Activated naive CD4-positive, alpha-beta T cell treated with anti-CD3 and anti-CD28 coated beads, Interleukin-2, amount 50 U/mL, for 16 hours (primary cell): Measurements from ENCODE around the gene DCHS2.

ENCODE experiments used
- DNase-seq: peaks from one replicate; pipeline ENCODE4 v3.0.0-alpha.2; 2020

The DCHS2 gene

DNA sequence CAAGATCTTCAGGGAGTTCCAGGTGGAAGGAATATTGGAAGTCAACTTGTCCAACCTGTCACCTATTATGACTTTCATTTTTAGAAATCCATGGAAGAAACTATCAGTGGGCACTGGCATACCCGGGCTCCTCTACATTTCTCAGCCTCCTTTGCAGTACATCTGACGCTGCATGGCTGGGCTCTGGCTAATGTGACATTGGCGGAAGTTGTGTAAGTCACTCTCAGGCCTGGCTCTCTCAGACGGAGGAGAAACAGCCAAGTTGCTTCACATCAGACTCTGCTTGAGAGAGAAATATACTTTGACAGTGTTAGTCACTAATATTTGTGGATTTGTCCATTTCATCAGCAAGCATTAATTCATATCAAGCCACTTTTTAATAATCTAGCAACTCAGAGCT, 4.5 kb downstream of the DCHS2 start:
- DNase-seq: no peak

DNA sequence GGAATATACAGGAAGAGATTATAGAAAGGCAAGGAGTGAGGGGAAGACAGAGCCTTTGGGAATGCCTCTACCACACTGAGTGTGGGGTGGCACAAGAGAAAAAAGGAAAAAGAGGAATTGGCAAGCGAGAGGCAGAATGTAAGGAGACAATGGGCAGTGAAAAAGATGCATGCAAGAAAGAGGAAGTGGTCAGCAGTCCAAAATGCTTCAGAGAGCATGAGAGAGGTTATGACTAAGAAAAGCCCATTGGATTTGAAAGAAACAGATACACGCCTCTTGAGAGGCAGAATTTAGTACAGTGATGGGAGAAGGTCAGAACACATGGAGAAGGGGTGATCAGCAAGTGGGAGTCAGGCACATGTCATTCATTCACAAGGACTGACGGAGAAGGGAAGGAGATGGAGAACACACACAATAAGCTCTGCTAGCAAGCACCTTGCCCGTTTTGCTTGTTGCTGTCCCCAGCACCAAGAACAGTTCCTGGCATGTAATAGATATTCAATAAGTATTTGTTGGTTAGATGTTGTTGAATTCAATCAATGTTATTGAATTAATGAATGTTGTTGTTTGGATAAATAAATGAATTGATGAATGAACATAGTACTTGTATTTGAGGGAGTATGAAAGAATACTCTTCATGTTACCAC, 6.3 kb downstream of the DCHS2 start:
- no peak for DNase-seq

DNA sequence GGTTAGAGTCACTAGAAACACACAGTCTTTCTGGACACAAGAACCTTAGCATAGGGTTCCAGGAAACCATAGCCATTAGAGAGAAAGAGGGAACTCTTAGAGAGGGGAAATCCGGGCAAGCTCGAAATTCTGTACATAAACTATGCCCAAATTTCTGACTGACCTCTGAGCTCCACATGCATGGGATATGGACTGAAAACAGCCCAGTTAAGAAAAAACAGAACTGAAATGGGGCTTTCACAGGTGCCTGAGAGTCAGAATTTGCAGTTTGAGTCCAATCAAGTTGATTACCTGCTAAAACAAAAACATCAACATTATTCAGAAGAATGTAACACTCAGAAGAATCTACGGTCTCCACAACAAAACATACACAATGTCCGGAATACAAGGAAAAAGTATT, 13.1 kb downstream of the DCHS2 start:
- DNase-seq: no peak

DNA sequence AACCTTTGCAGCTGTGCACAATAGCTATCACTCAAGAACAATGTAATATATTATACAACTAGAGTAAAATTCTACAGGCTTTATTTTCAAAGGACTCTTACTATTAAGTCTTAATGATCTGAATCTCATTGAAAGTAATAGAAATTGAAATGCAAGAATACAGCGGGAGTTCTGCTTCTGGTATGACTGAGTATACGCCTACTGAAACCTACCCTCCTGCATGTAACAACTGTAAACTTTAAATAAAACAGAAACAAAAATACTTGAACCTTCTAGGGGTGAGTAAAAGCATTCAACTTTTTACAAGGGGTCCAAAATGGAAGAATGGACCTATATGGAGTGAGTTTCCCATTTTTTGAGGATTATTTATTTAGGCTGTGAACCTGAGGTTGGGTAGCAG, 13.5 kb downstream of the DCHS2 start:
- DNase-seq: no peak

DNA sequence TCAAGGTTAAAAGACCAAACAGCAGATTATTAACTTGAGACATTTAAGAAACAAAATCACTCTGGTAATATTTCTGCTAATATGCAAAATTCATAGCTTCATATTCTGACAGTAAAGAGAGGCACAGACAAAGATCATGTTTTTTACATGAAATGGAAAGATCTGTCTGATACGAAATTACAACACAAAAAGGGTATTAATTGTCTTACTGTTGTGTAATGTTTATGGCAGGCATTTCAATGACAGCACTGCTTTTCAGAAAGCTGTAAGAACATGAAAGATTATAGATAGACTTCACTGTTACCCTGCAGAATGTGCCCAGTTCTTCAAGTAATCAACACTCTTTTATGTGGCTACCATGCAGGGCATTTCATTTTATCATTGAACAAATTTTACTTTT, 15.4 kb downstream of the DCHS2 start:
- DNase-seq: no peak

DNA sequence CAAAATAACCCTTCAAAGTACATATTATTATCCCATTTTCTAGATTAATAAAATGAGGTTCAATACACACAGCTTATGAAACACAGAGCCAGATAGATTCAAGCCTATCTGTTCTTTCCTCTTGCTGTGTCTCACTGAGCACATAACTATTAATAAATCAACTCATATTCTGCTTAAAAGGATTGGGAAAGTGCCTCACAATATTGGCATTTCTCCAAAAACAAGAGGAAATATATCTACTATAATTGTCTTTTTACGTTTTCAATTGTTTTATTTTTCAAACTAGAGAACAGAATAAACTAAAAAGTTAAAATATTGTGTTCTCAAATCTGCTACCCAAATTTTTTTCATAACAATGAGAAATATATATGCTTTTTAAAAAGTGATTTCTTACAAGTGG, 15.8 kb downstream of the DCHS2 start:
- no peak for DNase-seq

DNA sequence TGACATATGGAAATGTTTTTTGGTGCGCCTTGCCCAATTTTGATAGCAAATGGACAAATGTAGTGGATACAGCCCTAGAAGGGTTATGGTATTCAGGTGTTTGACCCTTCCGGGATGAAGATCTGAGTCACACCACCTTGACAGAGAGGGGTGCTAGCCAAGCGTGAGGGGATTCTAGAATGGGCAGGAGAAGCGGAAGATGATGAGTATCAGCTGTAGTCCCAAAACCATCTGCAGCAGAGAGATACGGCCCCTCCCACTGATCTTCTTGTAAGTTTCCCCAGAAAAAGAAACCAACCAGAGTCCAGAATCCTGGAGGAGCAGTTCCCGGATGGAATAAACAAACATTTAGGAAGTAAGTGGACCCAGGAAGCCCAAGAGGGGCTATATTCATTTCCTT, 18.1 kb downstream of the DCHS2 start:
- no peak for DNase-seq

DNA sequence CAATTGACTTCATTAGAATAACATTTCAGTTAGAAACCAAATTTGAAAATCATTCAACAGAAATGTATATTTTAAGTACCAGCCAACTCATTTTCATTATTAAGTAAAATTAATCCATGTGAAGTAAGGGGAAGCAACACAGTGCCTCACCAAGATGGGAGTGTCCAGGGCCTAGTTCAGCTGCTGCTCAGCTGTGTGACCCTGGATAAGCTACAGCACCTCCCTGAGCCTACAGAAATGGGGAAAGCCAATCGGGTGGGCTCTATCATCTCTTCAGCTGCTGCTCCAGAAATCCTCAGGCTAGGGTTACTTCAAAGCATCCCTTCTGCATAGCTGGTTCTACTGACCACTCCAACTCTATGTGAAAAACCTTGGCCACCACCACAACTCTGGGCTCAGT, 18.7 kb downstream of the DCHS2 start:
- DNase-seq: no peak

DNA sequence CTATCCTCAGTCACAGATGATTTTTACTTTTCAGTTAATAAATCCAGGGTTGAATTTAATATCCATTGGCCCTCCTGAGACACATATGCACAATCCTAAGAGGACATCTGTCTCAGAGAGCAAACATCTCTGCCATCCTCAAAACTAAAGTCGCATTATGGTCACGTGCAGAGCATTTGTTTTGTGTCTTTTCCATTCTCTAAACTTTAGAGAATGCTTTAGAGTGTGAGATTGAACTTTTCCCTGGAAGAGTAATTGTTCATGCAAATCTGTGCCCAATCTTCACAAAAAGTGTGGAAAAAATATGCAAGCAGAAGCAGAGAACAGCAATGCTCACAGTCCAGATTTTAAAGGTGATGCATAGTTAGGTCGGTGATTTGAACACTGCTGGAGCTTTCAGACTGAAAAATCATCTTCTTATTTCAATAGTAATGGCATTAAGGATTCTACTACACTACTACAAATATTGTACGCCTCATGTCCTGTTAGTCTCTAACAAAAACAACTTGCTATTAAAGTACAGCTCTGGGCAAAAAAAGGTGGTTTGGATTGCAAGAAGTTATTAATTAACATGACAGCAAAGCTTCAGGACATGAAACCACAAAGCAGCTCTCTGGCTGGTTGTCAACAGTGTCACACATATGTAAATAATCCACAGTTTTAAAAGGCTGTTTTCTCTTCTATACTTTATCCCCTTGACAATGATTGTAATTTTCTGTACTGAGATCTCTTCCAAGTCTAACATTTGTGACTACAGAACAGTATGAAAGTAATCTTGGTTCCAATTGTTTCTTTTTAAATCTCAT, 19.9 kb downstream of the DCHS2 start:
- DNase-seq: no peak

DNA sequence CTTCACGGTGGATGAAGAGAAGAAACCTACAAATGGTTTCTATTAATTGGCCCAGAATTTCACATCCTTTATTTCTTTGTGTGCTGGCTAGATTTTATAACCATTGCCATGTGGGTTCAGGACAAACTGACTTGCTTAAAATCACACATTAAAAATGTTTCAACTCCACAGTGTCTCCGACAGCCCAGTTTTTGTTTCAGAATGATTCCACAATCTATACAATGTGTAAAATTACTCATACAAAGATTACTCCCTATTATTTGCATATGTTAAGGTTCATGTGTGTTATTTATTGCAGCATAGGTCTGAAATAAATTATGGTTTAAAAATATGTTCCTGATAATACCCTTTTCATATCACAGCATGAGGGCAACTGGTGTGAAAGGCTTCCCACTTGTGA, 20.6 kb downstream of the DCHS2 start:
- no peak for DNase-seq

DNA sequence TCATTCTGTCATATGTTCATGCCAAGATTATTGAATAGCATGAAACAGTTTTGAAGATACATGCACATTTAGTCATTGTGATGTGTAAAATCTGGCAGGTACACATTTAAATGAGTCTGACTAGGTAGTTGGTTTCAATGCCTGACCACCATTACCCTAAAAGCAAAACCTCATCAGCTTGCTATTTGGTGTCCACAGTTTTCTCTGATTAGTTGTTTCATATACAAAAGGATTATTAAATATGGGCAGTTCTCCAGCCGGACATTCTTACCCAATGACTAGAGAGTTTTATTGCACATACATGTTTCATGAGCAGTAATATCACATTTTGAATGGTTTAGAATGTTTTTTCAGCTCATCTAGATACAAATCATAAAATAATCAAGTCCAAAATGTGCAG, 23.7 kb downstream of the DCHS2 start:
- no peak for DNase-seq

DNA sequence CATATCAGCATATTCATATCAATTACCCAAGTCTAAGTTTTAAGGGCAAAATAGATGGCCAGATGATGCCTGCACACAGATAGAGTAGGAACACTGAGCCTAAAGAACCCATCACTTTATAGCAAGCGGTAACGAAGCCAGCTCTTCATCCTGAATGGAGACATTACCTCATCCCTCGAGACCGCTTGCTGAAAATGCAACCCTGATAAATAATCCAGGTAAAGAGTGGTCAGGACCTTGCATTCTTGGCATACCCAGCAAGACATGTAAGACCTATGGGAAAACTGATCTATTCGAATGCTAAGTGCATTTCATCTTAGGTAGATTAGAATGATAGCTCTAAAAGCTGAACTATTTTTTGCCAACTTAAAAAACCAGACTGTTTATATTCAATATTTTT, 25.3 kb downstream of the DCHS2 start:
- no peak for DNase-seq

DNA sequence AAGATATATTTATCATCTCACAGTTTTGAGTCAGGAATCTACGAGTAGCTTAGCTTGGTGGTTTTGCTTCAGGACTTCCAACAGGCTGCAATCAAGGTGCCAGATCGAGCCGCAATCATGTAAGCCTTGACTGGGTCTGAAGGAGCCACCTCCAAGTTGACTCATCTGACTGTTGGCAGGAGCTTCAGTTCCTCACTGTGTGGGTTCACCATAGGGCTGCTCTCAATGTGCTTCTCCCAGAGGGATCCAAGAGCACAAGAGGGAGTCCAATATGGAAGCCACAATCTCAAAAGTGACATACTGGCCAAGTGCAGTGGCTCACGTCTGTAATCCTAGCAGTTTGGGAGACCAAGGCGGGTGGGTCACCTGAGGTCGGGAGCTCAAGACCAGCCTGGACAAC, 26.5 kb downstream of the DCHS2 start:
- DNase-seq: no peak

DNA sequence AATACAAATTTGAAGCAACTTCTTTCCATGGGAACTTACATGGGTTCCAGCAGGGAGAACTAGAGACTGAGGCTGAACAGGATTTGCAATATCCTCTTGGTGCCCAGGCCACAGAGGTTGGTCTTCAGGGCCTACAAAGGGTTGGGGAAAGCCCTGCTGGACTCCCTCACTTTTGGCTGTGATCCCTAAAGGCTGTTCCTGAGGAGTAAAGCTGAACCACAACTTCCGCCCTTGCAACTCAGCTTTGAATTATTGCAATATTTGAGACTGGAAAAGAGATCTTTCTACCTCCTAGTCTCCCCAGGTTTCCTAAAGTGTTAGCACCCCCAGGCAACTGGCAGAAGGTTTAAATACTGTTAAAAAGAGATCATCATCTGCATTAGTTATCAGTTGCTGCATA, 26.9 kb downstream of the DCHS2 start:
- DNase-seq: no peak

DNA sequence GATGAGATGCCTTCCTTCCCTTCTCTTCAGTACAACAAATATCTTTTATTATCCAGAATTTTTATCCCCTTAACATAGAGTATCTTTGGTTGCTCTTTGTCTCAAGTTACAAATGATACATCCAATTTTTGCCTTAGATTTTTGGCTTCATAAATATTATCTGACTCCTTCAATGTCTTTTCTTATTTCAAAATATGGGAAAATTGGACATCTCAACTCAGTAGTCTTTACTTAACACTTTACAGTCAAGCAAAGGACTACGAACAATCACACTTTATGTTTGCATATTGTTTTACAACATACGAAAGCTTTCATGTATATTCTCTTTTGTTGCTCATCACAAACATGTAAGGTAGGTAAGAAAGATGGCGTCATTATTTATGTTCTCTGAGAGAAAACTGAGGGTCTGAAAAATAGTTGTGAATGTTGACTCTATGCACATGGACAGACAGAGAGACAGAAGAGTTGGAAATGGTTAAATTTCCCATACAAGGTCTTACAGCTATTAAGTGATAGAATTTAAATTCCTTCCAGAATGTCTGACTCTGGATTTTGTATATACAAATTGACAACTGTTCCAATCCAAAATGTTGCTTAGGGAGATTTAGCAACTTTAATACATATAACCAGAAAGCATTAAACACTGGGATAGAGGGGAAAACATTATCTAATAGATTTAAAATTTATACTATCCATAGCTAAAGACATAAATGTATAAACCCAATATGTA, 29.4 kb downstream of the DCHS2 start:
- DNase-seq: no peak

DNA sequence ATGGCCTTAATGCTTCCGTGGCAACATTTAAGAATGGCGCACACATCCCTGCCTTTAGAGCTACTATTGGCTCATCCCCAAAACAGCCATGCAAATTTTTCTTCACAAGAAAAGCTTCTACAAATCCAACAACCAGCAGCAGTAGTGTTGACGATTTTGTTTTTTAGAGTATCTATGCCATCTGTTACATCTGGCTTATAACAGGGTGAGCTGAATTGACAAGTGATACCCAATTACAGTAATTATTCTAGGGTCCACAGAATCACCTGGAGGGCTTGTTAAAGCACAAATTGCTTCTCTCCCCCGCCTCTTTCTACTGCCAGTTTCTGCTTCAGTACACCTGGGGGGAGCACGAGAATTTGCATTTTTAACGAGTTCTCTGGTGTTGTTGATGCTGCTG, 34.1 kb downstream of the DCHS2 start:
- DNase-seq: no peak

DNA sequence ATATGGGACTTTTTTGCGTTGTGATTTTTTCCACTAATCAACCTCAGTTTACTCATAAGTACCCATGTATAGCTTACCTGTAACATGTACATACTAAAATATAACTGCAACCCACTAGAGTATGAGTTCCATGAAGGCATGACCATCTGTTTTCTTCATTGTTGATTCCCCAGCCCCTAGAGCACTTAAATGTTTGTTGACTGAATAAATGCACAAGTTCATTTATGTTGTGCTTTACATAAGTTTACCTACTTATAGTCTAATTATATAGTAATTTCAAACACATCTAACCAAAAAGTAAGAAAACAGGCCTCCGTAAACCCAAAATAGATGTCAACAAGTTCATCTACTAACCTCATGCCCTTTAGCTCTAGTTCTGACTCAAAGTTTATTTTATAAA, 34.7 kb downstream of the DCHS2 start:
- DNase-seq: no peak

DNA sequence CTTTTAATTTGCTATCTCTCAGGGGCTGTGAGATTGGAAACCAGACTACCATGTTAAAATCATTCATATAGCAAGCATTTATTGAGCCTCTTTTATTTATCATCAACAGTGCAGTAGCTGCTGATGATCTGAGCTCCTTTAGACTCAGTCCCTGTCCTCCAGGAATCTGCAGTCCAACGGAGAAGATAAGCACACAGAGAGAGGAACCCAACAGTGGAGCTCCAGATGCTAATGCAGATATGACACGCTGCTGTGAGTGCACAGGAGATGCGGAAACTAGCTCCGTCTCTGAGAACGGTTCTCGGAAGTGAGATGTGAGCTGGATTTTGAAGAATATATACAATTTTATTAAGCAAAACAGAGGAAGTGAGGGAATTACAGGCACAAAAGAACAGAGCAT, 35.4 kb downstream of the DCHS2 start:
- DNase-seq: no peak

DNA sequence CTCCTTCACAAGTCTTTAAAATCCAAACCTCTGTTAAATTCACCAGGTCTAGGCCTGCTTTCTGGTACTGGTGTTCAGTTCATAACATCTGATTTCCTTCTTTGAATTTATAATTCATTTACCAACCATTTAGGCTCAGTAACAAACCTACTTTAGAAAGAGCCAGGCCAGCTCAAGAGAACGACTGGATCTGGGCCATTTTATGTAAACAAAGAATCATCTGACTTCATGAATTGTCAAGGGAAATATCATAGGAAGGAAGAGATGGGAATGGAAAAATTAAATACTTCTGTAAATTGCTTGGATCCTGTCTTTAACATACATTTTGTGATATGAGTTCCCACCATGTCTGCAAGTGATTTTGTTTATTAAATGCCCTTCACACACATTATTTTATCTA, 36.5 kb downstream of the DCHS2 start:
- no peak for DNase-seq

DNA sequence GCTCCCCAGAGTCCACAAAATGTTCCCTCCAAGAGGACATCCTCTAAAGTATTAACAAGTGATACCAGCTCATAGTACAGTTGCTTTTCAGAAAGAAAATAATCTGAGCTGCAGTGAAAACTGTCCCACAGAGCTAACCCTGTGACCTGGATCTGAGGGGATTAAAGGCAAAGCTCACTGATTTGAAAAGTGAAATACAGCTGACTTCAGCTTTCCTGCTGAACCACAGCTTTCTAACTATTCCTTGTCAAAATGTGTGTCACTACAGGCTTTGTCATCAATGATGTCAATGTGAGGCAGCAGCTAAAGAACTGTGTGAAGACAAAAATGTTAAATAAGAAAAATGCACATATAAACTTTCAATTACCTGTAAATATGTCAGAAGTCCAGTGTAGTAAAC, 36.9 kb downstream of the DCHS2 start:
- no peak for DNase-seq

DNA sequence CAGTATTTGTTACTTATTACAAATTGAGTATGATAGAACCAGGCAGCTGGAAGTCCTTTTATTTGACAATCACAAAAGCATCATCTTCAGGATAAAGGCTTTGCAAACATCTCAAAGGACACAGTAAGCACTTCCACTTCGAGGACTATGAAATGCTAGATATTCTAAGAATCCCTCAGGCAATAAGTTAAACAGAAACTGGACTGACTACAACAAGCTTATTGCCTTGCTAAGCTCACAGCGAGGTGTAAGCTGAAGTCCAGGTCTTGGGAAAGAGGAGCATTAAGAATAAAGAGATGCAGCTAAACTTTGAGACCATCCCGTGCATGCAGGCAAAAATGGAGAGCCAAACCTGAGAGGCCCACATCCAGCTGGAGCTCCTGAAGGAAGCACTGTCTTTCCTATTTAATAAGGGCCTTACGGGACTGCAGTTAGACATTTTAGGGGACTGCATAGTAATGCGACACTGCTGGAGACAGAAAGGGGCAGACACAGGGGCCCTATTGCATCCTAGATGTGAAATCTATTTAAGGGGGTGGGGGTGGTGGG, 38.7 kb downstream of the DCHS2 start:
- no peak for DNase-seq

DNA sequence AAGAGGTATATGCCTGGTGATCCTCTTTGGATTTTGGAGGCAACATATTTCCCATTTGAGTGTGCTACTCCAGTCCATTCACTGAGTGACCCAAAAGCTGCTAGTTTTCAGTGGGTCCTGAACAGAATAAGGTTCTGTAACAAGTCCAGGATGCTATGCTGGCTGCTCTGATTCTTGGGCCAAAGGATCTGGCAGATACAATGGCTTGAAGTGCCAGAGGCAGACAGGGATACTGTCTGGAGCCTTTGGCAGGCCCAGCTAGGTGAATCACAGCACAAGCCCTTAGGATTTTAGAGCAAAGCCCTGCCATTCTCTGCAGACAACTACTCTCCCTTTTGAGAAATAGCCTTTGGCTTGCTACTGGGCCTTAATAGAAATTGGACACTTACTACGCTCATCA, 40.6 kb downstream of the DCHS2 start:
- DNase-seq: no peak

DNA sequence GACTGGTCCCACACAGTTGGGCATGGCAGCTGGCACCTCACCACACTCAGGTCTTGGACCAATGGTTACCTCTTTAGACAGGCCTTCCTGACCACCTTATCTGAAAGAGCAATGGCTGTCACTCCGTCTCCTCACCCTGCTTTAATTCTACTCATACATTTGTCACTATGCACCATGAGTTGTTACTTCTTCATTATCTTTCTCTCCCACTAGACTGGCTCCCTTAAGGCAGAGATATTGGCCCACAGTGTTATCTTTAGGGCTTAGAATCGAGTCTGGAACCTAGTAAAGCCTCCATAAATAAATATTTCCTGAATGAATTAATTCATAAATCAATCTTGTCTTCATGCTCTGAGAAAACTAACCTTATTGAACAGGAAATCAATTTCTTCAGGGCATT, 46.6 kb downstream of the DCHS2 start:
- no peak for DNase-seq

DNA sequence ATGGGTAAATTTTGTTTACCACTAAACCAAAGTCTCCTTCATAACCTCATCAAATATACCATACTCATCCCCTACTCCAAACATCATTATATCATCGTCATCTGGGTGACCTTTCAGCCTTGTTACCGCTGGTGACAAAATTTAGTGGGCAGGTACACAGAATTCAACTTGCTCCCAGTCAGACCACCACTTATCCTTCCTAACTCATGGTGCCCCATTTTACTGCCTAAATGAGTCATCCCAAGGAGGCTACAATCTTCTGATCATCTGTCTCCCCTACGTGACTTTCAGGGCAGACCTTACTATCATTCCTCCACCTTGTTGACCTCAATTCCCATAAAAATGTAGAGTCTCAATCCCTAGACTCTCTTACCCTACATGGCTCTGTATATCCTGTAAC, 49.6 kb downstream of the DCHS2 start:
- no peak for DNase-seq
